Heart left ventricle (tissue), 13 donors: ENCODE results near the gene KCNN3.

Source experiments
- CTCF ChIP-seq, 12 donors: fragments of 200-600 bp; sonication (generic) in 4 of 12; IDR thresholded peaks; one replicate each; pipeline versions ENCODE4 v1.5.0 to v1.8.0; 2018 to 2022; ENCODE audit warnings: antibody characterized with exemption in 12 of 12, mild to moderate bottlenecking in 5 of 12
- POLR2A ChIP-seq, 2 donors: fragments of 450-650 bp; IDR thresholded peaks; one replicate each; pipeline ENCODE4 v1.6.1; 2017; ENCODE audit warnings: antibody characterized with exemption in 2 of 2, mild to moderate bottlenecking in 2 of 2, moderate library complexity in 2 of 2
- donor health status: ischemic (EF 13 %, LVEDD 7.1; RV severe dilation, severe dysfunction).
- donor health status: DM: no; HTN: yes; CAD: no.
- donor health status: DM: no; HTN: no; CAD: no.
- donor health status: ischemic (EF 25% LVEDD 6.9; RV normal size, moderate dysfunction).
- donor health status: ischemic (EF 25% LVEDD 5.7; RV mildly dilated, moderate dysfunction).
- donor health status: ischemic (EF 35%, LVEDD 5.7; RV mildly dilated, moderate dysfunction).
- donor health status: nonischemic (EF 11% LVEDD 7.7; RV severe dilation, severe dysfunction).
- donor health status: DM: yes; HTN: yes; CAD: no.
- donor health status: PGD.
- donor health status: ischemic (EF 29% LVEDD 5.4; RV normal size, mild dysfunction).
- donor health status: nonischemic (EF 23%, LVEDD 6.1; RV moderate dilation, normal function).

- no peak for TF ChIP-seq CTCF (IDR thresholded peaks at IDR 0.05)
- no peak for TF ChIP-seq POLR2A (IDR thresholded peaks at IDR 0.05)
These were observed 25.7 kb upstream of the KCNN3 start for GRCh38 chr1:154895798-154896197.
